Liver (tissue), 9 donors: Measurements from ENCODE around the gene IL1RAPL2. TPM values are rescaled to one million over a fixed set of nuclear protein-coding genes. Genes with fewer than 3 reads are reported as not detected.

Source experiments
- DNase-seq: peaks from one replicate; pipeline ENCODE4 v3.0.0-alpha.2; 2017; ENCODE audit warnings: low spot score
- H3K27ac ChIP-seq, 2 donors: one replicate each; pipeline ENCODE4 v1.7.0; 2013; ENCODE audit warnings: inconsistent platforms in 2 of 2, low read length in 2 of 2, control low read depth in 1 of 2, low read depth in 1 of 2, mild to moderate bottlenecking in 1 of 2
- H3K27me3 ChIP-seq, 4 donors: one replicate each; pipeline versions ENCODE4 v1.6.1 to v1.7.0; 2013; ENCODE audit warnings: low read length in 3 of 4, inconsistent platforms in 1 of 4, mild to moderate bottlenecking in 1 of 4, moderate library complexity in 1 of 4; ENCODE audit not compliant: control insufficient read depth in 4 of 4, insufficient read depth in 4 of 4
- H3K36me3 ChIP-seq, 4 donors: one replicate each; pipeline versions ENCODE4 v1.6.1 to v1.7.0; 2013; ENCODE audit warnings: low read length in 3 of 4, mild to moderate bottlenecking in 3 of 4, low read depth in 1 of 4, moderate library complexity in 1 of 4; ENCODE audit not compliant: control insufficient read depth in 4 of 4, insufficient read depth in 3 of 4
- H3K4me1 ChIP-seq, 4 donors: one replicate each; pipeline versions ENCODE4 v1.6.1 to v1.7.0; 2013; ENCODE audit warnings: low read length in 3 of 4, mild to moderate bottlenecking in 3 of 4, moderate library complexity in 1 of 4; ENCODE audit not compliant: control insufficient read depth in 4 of 4, insufficient read depth in 4 of 4
- H3K4me3 ChIP-seq, 3 donors: one replicate each; pipeline versions ENCODE4 v1.6.1 to v1.7.0; 2013; ENCODE audit warnings: low read length in 3 of 3, control low read depth in 1 of 3, low read depth in 1 of 3, mild to moderate bottlenecking in 1 of 3
- H3K9ac ChIP-seq, 2 donors: one replicate each; pipeline ENCODE4 v1.7.0; 2013; ENCODE audit warnings: low read length in 2 of 2, mild to moderate bottlenecking in 2 of 2, moderate library complexity in 2 of 2, control low read depth in 1 of 2, low read depth in 1 of 2
- H3K9me3 ChIP-seq, 4 donors: one replicate each; pipeline versions ENCODE4 v1.6.1 to v1.7.0; 2013; ENCODE audit warnings: low read length in 3 of 4; ENCODE audit not compliant: control insufficient read depth in 4 of 4
- EGR1 ChIP-seq, 2 donors: IDR thresholded peaks; 2 replicates each; pipeline ENCODE4 v1.6.1; 2016 to 2018; ENCODE audit warnings: antibody characterized with exemption in 2 of 2, low read depth in 2 of 2
- FOXA1 ChIP-seq: IDR thresholded peaks from 2 replicates; pipeline ENCODE4 v1.6.1; 2016; ENCODE audit warnings: antibody characterized with exemption
- FOXA2 ChIP-seq: IDR thresholded peaks from 2 replicates; pipeline ENCODE4 v1.6.1; 2016; ENCODE audit warnings: antibody characterized with exemption
- HNF4A ChIP-seq, 2 donors: conservative IDR thresholded peaks; 2 replicates each; pipeline ENCODE4 v1.6.1; 2016; ENCODE audit warnings: antibody characterized with exemption in 2 of 2, mild to moderate bottlenecking in 2 of 2
- HNF4G ChIP-seq: IDR thresholded peaks from 2 replicates; pipeline ENCODE4 v1.6.1; 2016; ENCODE audit warnings: antibody characterized with exemption
- JUND ChIP-seq, 2 donors: IDR thresholded peaks; 2 replicates each; pipeline ENCODE4 v1.6.1; 2016; ENCODE audit warnings: antibody characterized with exemption in 2 of 2
- RXRA ChIP-seq, 2 donors: IDR thresholded peaks; 2 replicates each; pipeline ENCODE4 v1.6.1; 2017 to 2018; ENCODE audit warnings: antibody characterized with exemption in 2 of 2, mild to moderate bottlenecking in 1 of 2
- SP1 ChIP-seq: IDR thresholded peaks from 2 replicates; pipeline ENCODE4 v1.6.1; 2018; ENCODE audit warnings: antibody characterized with exemption, mild to moderate bottlenecking
- TAF1 ChIP-seq: conservative IDR thresholded peaks from 2 replicates; pipeline ENCODE4 v1.6.1; 2016; ENCODE audit warnings: antibody characterized with exemption, mild to moderate bottlenecking
- YY1 ChIP-seq: IDR thresholded peaks from 2 replicates; pipeline ENCODE4 v1.6.1; 2016; ENCODE audit warnings: antibody characterized with exemption, mild to moderate bottlenecking
- WGBS: extraction: QIAGEN DNeasy Blood & Tissue Kit; methylation state at CpG from one replicate; pipeline ENCODE4 v1.1.7; 2013; 5-methylcytosine and 5-hydroxymethylcytosine counted together
- polyA plus RNA-seq, 2 donors: library from polyadenylated mRNA; stranded (reverse) in 1 of 2; unstranded in 1 of 2; fragments of 200-250 nt in 1 of 2; fragments of >200 nt in 1 of 2; fragmentation: Nextera tagmentation in 1 of 2; extraction: Ambion mirVana in 1 of 2; gene quantifications; one replicate each; pipeline versions ENCODE4 v1.2.1 to v1.2.3, GENCODE V29; 2013 to 2015
- total RNA-seq, 2 donors: library from RNA; depleted of rRNA; stranded (reverse); fragments of >200 nt; gene quantifications; one replicate each; pipeline ENCODE4 v1.2.3, GENCODE V29; 2014
- TF ChIP-seq, protein P1 (sequence below): fragments of 150-350 bp; IDR thresholded peaks from 2 replicates; pipeline ENCODE4 v1.5.1; 2017; ENCODE audit warnings: improper control_type of control experiment, low read depth, low read length; ENCODE audit not compliant: missing input control
- TF ChIP-seq, protein P2 (sequence below): IDR thresholded peaks from 2 replicates; pipeline ENCODE4 v1.6.1; 2016; ENCODE audit warnings: antibody characterized with exemption
- TF ChIP-seq, protein P3 (sequence below): IDR thresholded peaks from 2 replicates; pipeline ENCODE4 v1.6.1; 2016; ENCODE audit warnings: antibody characterized with exemption
- donor health status: healthy.
- donor health status: healthy.
- donor health status: healthy.
- donor health status: healthy.
- donor health status: healthy.

IL1RAPL2 gene
- total and polyA plus RNA-seq, 4 donors = 0.20 to 1.6 (median 0.91) TPM

DNA sequence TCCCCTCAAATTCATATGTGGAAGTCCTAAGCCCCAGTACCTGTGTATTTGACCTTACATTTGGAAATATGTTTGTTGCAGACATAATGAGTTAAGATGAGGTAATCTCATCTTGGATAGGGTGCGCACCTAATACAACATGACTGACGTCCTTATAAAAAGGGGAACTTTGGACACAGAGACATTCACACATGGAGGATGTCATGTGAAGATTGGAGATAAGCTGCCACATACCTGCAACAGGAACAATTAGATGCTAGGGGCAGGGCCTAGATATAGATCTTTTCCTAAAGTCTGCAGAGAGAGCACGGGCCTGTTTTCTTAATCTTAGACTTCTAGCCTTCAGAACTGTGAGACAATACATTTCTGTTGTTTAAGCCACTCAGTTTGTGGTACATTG, 162.5 kb downstream of the IL1RAPL2 start:
- DNase-seq = no peak
- H3K27me3 ChIP-seq = no peaks in the 10 kb centered on the region
- TF ChIP-seq, protein P1, sequence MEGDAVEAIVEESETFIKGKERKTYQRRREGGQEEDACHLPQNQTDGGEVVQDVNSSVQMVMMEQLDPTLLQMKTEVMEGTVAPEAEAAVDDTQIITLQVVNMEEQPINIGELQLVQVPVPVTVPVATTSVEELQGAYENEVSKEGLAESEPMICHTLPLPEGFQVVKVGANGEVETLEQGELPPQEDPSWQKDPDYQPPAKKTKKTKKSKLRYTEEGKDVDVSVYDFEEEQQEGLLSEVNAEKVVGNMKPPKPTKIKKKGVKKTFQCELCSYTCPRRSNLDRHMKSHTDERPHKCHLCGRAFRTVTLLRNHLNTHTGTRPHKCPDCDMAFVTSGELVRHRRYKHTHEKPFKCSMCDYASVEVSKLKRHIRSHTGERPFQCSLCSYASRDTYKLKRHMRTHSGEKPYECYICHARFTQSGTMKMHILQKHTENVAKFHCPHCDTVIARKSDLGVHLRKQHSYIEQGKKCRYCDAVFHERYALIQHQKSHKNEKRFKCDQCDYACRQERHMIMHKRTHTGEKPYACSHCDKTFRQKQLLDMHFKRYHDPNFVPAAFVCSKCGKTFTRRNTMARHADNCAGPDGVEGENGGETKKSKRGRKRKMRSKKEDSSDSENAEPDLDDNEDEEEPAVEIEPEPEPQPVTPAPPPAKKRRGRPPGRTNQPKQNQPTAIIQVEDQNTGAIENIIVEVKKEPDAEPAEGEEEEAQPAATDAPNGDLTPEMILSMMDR = no peak
- TF ChIP-seq EGR1 (IDR thresholded peaks at IDR 0.05; ENCODE audit: low read depth in 2 of 2) (no peak), HNF4A (conservative IDR thresholded peaks at IDR 0.05) (no peak), RXRA (IDR thresholded peaks at IDR 0.05) (no peak)
- no peak overlapping the region for H3K9ac ChIP-seq
- 76% methylated on average over 3 of the region's 3 CpGs for WGBS
- no peaks in the 10 kb centered on the region for H3K36me3 ChIP-seq
- H3K9me3 ChIP-seq = no peaks in the 10 kb centered on the region
- no peak overlapping the region for H3K27ac ChIP-seq
- no peaks in the 10 kb centered on the region for H3K4me1 ChIP-seq
- no peak overlapping the region for H3K4me3 ChIP-seq

DNA sequence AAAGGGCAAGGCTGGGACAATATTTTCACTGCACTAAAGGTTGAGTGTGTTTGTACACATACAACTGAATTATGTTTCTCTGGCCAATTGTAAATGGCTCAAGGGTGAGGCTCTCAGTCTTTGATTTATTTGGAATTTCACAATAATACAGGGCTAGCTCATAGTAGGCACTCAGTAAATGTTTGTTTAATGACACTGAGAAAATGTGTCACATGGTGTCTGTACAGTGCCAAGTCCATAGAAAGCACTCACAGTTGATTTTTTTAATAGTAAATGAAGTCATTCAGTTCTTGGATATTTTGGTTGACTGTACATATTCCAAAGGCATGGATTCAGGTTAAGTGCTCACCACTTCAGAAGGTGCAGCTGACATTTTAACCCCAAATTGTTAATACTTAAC, 176.4 kb downstream of the IL1RAPL2 start:
- no peaks in the 10 kb centered on the region for H3K9me3 ChIP-seq
- H3K4me1 ChIP-seq = no peaks in the 10 kb centered on the region
- no peak for DNase-seq
- H3K4me3 ChIP-seq = no peak overlapping the region
- H3K27ac ChIP-seq = no peak overlapping the region
- peaks cover 0 to 4% (median 0%) of the 10 kb centered on the region in 4 donors for H3K27me3 ChIP-seq
- TF ChIP-seq JUND (IDR thresholded peaks at IDR 0.05) (no peak), HNF4G (no peak), FOXA1 (no peak), RXRA (IDR thresholded peaks at IDR 0.05) (no peak), FOXA2 (no peak), EGR1 (IDR thresholded peaks at IDR 0.05; ENCODE audit: low read depth in 2 of 2) (no peak), TAF1 (no peak), YY1 (no peak), SP1 (no peak)
- TF ChIP-seq, protein P1 = no peak
- TF ChIP-seq, protein P2, sequence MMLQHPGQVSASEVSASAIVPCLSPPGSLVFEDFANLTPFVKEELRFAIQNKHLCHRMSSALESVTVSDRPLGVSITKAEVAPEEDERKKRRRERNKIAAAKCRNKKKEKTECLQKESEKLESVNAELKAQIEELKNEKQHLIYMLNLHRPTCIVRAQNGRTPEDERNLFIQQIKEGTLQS = no peak
- TF ChIP-seq, protein P3, sequence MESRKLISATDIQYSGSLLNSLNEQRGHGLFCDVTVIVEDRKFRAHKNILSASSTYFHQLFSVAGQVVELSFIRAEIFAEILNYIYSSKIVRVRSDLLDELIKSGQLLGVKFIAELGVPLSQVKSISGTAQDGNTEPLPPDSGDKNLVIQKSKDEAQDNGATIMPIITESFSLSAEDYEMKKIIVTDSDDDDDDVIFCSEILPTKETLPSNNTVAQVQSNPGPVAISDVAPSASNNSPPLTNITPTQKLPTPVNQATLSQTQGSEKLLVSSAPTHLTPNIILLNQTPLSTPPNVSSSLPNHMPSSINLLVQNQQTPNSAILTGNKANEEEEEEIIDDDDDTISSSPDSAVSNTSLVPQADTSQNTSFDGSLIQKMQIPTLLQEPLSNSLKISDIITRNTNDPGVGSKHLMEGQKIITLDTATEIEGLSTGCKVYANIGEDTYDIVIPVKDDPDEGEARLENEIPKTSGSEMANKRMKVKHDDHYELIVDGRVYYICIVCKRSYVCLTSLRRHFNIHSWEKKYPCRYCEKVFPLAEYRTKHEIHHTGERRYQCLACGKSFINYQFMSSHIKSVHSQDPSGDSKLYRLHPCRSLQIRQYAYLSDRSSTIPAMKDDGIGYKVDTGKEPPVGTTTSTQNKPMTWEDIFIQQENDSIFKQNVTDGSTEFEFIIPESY = no peak
- H3K9ac ChIP-seq = no peak overlapping the region
- no peaks in the 10 kb centered on the region for H3K36me3 ChIP-seq
